K562 (cell line): ENCODE results near the gene HECW1. TPM values are rescaled to one million over a fixed set of nuclear protein-coding genes. Genes with fewer than 3 reads are reported as not detected.
A peak's percentile ranks its signal among the peaks of the same experiment; 100 is the strongest.

ENCODE experiments used
- ARID1B ChIP-seq: fragments of 450-650 bp; IDR thresholded peaks from 2 replicates; pipeline ENCODE4 v1.6.1; 2016; ENCODE audit warnings: antibody characterized with exemption, mild to moderate bottlenecking, inconsistent platforms
- CREB3 ChIP-seq: fragments of 450-650 bp; conservative IDR thresholded peaks from 2 replicates; pipeline ENCODE4 v1.6.1; 2016; ENCODE audit warnings: missing genetic modification characterization, low read depth, mild to moderate bottlenecking, missing compliant biosample characterization, moderate library complexity
- CSDE1 ChIP-seq, 2 experiments: fragments of 450-650 bp; IDR thresholded peaks; 2 replicates each; pipeline ENCODE4 v1.6.1; 2016; ENCODE audit warnings: mild to moderate bottlenecking in 1 of 2
- E2F6 ChIP-seq, 2 experiments: IDR thresholded peaks; 2 replicates each; pipeline ENCODE4 v1.6.1; 2011; ENCODE audit warnings: borderline replicate concordance in 1 of 2, control low read depth in 1 of 2, low read depth in 1 of 2, low read length in 1 of 2, mild to moderate bottlenecking in 1 of 2, mixed read lengths in 1 of 2, moderate library complexity in 1 of 2; ENCODE audit not compliant: insufficient read depth in 1 of 2, insufficient read length in 1 of 2, poor library complexity in 1 of 2, severe bottlenecking in 1 of 2; ENCODE audit errors: extremely low read depth in 1 of 2
- ETV6 ChIP-seq, 3 experiments: fragments of 150-350 bp in 1 of 3; sonication (generic) in 1 of 3; formaldehyde crosslinking in 1 of 3; IDR thresholded peaks; 2 replicates each; pipeline versions ENCODE4 v1.6.1 to v1.8.0; 2014 to 2022; ENCODE audit warnings: borderline replicate concordance in 2 of 3, low read depth in 2 of 3, antibody characterized with exemption in 1 of 3, low read length in 1 of 3, mild to moderate bottlenecking in 1 of 3, missing genetic modification reagents in 1 of 3
- HNRNPK ChIP-seq: fragments of 200-400 bp; formaldehyde crosslinking; IDR thresholded peaks from one replicate; pipeline ENCODE4 v1.6.1; 2018; ENCODE audit warnings: mild to moderate bottlenecking, low read depth, low read length; ENCODE audit not compliant: poor library complexity, severe bottlenecking
- HNRNPUL1 ChIP-seq: fragments of 200-400 bp; formaldehyde crosslinking; IDR thresholded peaks from 2 replicates; pipeline ENCODE4 v1.6.1; 2017; ENCODE audit warnings: low read length
- L3MBTL2 ChIP-seq: fragments of 450-650 bp; IDR thresholded peaks from 2 replicates; pipeline ENCODE4 v1.6.1; 2016; ENCODE audit warnings: mild to moderate bottlenecking, moderate library complexity
- MAFG ChIP-seq: fragments of 450-650 bp; conservative IDR thresholded peaks from 2 replicates; pipeline ENCODE4 v1.6.1; 2016; ENCODE audit warnings: missing genetic modification characterization, missing compliant biosample characterization
- MXD1 ChIP-seq: fragments of 250-450 bp; sonication (Bioruptor Pico); IDR thresholded peaks from 2 replicates; pipeline ENCODE4 v1.8.0; 2021; ENCODE audit warnings: borderline replicate concordance, mild to moderate bottlenecking, moderate library complexity; ENCODE audit not compliant: poor library complexity, severe bottlenecking
- NELFE ChIP-seq: IDR thresholded peaks from 2 replicates; pipeline ENCODE4 v1.6.1; 2011; ENCODE audit warnings: mild to moderate bottlenecking; ENCODE audit not compliant: insufficient read depth, insufficient read length
- NFYB ChIP-seq: IDR thresholded peaks from 2 replicates; pipeline ENCODE4 v1.6.1; 2011; ENCODE audit warnings: mild to moderate bottlenecking, moderate library complexity; ENCODE audit not compliant: insufficient read length; ENCODE audit errors: extremely low read depth
- RBM14 ChIP-seq: fragments of 200-400 bp; formaldehyde crosslinking; IDR thresholded peaks from 2 replicates; pipeline ENCODE4 v1.6.1; 2018; ENCODE audit warnings: low read depth, mild to moderate bottlenecking, low read length, moderate library complexity, borderline replicate concordance; ENCODE audit not compliant: insufficient read depth
- SAP30 ChIP-seq: fragments of 200-600 bp; sonication (generic); IDR thresholded peaks from 2 replicates; pipeline ENCODE4 v1.6.1; 2012; ENCODE audit warnings: borderline replicate concordance, low read depth, mild to moderate bottlenecking, moderate library complexity, low read length, control low read depth, inconsistent platforms; ENCODE audit not compliant: insufficient read depth, poor library complexity, severe bottlenecking
- STAT6 ChIP-seq: sonication (generic); formaldehyde crosslinking; IDR thresholded peaks from 2 replicates; pipeline ENCODE4 v1.8.1; 2023; ENCODE audit warnings: mild to moderate bottlenecking, missing genetic modification reagents
- YY1 ChIP-seq, 3 experiments: IDR thresholded peaks; 2 replicates each; pipeline ENCODE4 v1.6.1; 2011; ENCODE audit warnings: low read length in 2 of 3, mild to moderate bottlenecking in 2 of 3, moderate library complexity in 2 of 3, borderline replicate concordance in 1 of 3, control low read depth in 1 of 3, low read depth in 1 of 3; ENCODE audit not compliant: insufficient read depth in 3 of 3, insufficient replicate concordance in 2 of 3, control insufficient read depth in 1 of 3, insufficient read length in 1 of 3; ENCODE audit errors: extremely low read depth in 1 of 3
- ZBTB5 ChIP-seq: fragments of 450-650 bp; IDR thresholded peaks from 2 replicates; pipeline ENCODE4 v1.6.1; 2017; ENCODE audit warnings: antibody characterized with exemption
- polyA plus RNA-seq, 8 experiments: library from polyadenylated mRNA; depleted of rRNA in 4 of 8; stranded (reverse) in 5 of 8; unstranded in 3 of 8; fragments of >200 nt; fragmentation: Nextera tagmentation in 2 of 8; fragmentation: Illumina TruSeq in 1 of 8; extraction: Ambion mirVana in 2 of 8; extraction: Trizol in 1 of 8; gene quantifications; 2 replicates each; pipeline versions ENCODE4 v1.2.1 to v1.2.3, GENCODE V29; 2011 to 2014; ENCODE audit warnings: inconsistent platforms in 1 of 8, missing spikeins in 1 of 8
- total RNA-seq, 7 experiments: library from RNA; depleted of rRNA in 6 of 7; stranded (reverse); fragments of >200 nt in 6 of 7; fragmentation: Illumina TruSeq in 2 of 7; extraction: Trizol in 2 of 7; gene quantifications; 2 replicates each; pipeline versions ENCODE4 v1.2.1 to v1.2.3, GENCODE V29; 2011 to 2021; ENCODE audit warnings: low replicate concordance in 1 of 7

The HECW1 gene
- total and polyA plus RNA-seq, 9 of the 15 experiments (the other 6 are each of a cell fraction or from before 2014, with no cell fraction given) = 0.07 to 0.31 (median 0.13) TPM; not detected in 4

- TF ChIP-seq SAP30 = no peak
- no peak for TF ChIP-seq HNRNPUL1
- no peak for TF ChIP-seq ZBTB5
- TF ChIP-seq HNRNPK = no peak
- peak; percentile 92 for TF ChIP-seq MAFG (tag)
- TF ChIP-seq STAT6 = no peak
- TF ChIP-seq ETV6 (IDR thresholded peaks at IDR 0.05; ENCODE audit: borderline replicate concordance in 1 of 2, low read depth in 2 of 2, low read length in 1 of 2) = no peak
- no peak for TF ChIP-seq ETV6 (CRISPR knock-in tag; IDR thresholded peaks at IDR 0.05; ENCODE audit: borderline replicate concordance)
- no peak for TF ChIP-seq RBM14
- TF ChIP-seq E2F6 (IDR thresholded peaks at IDR 0.05; ENCODE audit: borderline replicate concordance in 1 of 2, extremely low read depth in 1 of 2, insufficient read depth in 1 of 2, insufficient read length in 1 of 2, low read depth in 1 of 2, low read length in 1 of 2, poor library complexity in 1 of 2, severe bottlenecking in 1 of 2) = no peak
- TF ChIP-seq NELFE = no peak
- no peak for TF ChIP-seq L3MBTL2
- TF ChIP-seq ARID1B = no peak
- no peak for TF ChIP-seq MXD1 (CRISPR knock-in tag)
- no peak for TF ChIP-seq YY1 (IDR thresholded peaks at IDR 0.05; ENCODE audit: borderline replicate concordance in 1 of 3, control insufficient read depth in 1 of 3, extremely low read depth in 1 of 3, insufficient read depth in 3 of 3, insufficient read length in 1 of 3, insufficient replicate concordance in 2 of 3, low read depth in 1 of 3, low read length in 2 of 3)
- TF ChIP-seq CREB3 = no peak
- TF ChIP-seq CSDE1 (IDR thresholded peaks at IDR 0.05) = no peak
- no peak for TF ChIP-seq NFYB
Observed at GRCh38 chr7:43077732-43078391, 34.6 kb upstream of the HECW1 start (continued).
